ENCODE measurements around the gene PEPD. TPM values are rescaled to one million over a fixed set of nuclear protein-coding genes. Genes with fewer than 3 reads are reported as not detected.
A peak's percentile ranks its signal among the peaks of the same experiment; 100 is the strongest.
"Not testable (repeated sequence)": the region's sequence is repeated elsewhere in the genome, so short reads cannot be mapped to it uniquely, and the experiment has no call there.

The PEPD gene
- total RNA-seq, 1 donor from 2014 or later, result 32.6 TPM

DNA sequence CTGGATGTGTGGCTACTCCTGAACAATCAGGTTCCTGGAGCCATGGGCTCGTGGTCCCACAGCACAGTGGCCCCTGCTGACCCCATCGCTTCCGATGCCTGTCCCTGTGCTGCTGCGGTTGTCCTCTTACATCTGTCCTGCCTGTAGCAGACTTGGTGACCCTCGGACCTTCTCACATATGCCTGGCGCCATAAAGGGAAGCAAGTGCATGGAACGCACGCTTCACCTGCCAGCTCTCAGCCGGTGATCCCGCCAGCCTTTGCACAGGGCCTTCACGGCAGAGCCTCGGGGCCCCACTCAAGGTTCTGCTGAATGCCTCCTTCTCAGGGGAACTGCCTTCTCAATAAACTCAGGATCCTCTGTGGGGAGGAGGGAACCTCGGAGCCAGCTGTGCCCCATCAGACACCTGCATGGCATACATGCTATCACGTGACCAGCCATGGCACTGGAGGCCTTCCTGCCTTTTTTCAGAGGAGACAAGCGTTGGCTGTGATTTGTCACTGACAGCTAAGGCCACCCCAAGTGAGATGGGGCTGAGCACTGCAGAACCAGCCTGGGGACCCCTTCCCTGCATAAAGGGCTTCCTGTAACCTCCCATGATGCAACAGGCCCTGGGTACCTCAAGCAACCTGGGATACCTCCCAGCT lies 24.3 kb downstream of the PEPD start:
- no peak for DNase-seq

DNA sequence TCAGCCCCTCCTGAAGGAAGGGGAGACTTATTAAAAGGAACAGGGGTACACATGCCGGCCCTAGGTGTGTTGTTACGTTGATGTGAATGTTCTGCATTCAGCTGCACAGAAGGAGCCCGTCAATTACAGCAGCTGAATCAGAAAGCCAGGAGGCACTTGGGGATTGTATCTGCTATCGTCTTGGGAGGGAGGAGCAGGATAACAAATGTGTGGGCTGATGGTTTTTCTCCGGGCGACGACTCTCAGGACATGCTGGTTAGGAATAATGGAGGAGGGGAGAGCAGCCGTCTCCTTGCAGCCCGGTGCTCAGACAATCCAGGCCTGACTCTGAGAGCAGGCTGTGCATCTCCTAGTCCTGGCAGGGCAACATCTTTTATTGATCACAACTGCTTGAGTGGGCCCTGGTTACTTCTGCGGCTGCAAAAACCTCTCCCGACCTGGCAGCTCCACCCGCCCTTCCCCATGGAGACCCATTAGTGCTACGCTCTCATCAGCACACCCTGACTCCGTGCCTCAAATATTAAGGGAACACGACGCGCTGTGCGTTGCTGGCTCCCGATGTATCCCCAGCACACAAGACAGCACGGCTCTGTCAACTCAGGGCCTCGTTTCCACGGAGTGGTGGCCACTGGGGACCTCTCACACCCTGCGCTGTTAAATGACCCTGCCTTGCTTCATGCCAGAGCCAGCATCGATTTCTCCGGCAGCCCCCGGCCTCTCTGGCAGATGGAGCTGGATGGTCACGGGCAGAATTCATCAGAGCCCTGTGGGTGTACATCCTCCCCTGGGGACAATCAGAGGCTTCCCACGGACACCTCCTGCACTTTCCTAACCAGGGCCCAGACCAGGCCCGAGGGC lies 25.3 kb downstream of the PEPD start:
- DNase-seq, result no peak

DNA sequence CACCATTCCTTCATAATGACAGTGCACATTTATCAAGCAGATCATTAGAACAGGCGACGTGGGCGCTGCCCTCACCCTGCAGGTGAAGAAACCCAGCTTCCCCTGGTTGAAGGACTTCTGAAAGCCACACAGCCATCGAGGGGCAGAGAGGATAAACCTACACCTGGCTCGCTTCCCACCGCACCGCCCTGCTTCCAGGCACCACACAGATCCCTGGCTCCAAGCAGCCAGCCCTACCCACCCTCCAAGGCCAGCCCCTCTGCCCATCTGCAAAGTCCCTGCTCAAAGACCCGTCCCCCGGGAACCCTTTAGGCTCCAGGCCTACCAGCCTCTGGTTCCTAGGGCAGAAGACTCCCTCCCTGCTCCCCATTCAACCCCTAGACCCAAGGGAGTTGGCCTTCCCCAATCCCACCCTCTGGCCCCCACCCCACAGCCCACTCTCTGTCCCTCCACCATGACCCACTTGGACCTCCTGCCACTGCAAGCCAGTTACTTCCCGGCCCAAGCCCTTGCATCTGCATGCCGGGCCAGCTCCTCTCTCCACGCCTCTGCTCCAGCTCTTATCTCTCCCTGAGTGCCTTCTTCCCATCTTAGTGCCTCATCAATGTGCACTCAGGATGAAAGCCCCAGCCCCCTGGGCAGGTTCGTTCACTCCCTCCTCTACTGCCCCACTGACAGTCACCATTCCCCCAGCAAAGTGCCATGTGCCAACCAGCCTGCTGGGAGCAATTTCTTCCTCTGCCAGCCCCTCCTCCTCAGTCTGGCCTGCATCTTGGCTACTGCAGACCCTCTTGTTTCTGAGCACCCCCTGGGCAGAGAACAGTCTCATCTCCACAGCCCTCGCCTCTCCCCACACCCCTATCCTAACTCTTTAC lies 28.0 kb downstream of the PEPD start:
- no peak for DNase-seq

DNA sequence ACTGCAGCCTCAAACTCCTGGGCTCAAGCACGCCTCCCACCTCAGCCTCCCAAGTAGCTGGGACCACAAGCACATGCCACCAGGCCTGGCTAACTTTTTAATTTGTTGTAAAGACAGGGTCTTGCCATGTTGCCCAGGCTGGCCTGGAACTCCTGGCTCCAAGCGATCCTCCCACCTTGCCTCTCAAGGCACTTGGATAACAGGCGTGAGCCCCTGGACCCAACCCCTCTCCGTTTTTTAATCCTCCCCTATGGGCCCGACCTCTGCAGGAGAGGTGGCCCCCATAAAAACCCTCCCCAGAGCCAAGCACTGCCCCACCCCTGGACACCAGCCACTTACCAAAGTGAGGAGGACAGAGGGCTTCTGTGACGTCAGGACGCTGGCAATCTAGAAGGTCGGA lies 28.6 kb downstream of the PEPD start:
- no peak for DNase-seq

DNA sequence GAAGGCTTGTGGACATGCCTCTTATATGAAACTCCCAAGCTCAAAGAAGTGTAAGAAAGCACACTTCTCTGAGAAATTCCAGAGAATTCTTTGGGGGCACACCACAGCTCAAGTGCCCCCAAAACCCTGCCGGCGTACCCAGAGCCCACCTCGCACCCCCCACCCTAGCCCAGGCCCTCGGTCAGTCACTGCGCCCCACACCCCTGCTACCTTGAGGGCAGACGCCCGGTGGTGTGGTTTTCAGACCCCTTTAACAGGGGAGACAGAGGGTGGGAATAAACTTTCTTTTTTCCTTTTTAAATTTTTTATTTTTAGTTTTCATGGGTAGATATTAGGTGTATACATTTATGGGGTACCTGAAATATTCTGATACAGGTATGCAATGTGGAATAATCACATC lies 29.5 kb downstream of the PEPD start:
- DNase-seq, result no peak

DNA sequence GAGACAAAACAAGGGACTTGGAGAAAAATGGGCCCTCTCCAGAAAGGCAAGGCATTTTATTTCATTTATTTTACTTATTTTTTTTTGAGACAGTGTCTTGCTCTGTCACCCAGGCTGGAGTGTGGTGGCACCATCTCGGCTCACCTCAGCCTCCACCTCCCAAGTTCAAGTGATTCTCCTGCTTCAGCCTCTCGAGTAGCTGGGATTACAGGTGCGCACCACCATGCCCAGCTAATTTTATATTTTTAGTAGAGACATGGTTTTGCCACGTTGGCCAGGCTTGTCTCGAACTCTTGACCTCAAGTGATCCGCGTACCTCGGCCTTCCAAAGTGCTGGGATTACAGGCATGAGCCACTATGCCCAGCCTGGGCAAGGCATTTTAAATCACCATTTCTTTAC lies 31.0 kb downstream of the PEPD start:
- not testable (repeated sequence) for DNase-seq

DNA sequence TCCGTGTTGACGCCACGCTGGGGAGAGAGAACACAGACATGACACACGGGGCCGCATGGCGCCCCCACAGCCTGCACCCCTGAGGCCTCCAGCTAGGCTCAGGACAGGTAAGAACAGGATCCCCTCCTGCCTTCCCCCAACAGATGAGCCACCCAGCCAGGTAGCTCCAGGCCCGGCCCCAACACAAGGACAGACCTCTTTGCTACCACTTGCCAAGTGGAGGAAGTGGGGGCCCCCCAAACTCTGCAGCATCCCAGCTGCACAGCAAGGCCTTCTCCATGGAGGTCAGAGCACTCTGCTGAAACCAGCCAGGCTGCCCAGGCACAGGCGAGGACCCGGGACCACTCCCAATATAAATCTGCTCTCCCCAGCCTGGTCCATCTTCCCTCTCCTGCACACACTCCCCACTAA lies 31.5 kb downstream of the PEPD start:
- no peak for DNase-seq

DNA sequence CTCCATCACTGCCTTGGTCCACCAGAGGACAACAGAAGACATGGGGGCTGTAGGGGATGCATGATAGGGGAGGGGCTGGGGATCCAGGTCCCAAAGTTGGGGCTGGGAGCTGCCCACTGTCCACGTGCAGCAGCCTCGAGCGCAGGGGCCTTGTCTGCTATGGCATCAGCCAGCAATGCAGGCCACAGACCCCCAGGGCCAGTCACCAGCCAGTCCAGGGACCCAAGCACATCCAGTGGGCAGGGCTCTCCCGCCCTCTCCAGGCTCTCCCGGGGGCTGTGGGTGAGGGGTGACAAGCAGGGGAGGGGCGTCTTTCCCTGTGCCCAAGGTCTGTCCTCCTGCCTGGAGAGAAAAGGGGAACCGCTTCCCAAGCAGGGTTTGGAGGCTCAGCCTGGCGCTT lies 32.8 kb downstream of the PEPD start:
- DNase-seq, result no peak

DNA sequence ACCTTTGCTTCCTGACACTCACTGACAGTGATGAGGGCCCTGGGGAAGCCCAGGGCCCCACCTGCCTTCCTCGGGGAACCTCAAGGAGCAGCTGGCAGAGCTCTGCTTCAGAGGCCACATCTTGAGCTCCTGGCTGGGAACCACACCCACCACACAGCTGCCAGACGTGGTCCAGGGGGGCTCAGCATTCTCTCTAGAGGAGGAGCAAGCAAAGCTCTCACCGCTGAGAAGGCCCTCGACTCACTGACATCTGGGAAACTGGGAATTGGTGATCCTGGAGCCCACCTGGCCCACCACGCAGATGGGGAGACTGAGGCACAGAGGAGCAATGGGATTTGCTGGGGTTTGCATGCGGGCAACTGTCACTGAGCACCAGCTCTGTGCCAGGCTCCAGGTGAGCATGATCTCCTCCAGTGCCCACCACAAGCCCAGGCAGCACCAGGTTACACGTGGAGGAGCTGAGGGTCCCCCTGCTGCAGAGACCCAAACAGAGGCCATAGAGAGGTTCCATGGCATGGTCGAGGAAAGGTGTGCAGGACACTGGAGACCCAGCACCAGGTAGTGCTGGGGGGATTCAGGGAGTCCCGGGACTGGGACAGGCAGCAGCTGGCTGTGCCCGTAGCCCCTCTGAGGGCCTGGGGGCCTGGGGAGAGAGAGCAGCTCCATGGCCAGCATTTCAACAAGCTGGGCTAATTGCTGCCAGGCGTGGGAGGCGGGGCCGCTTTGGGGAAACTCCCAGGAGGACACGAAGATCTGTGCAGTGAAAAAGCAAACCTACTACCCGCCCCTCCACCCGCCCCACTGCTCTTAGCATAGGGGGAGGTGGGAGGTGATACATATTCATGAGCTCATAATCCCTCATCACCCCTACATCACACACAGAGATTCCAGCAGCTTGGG lies 33.4 kb downstream of the PEPD start:
- DNase-seq, result peak; percentile 26

DNA sequence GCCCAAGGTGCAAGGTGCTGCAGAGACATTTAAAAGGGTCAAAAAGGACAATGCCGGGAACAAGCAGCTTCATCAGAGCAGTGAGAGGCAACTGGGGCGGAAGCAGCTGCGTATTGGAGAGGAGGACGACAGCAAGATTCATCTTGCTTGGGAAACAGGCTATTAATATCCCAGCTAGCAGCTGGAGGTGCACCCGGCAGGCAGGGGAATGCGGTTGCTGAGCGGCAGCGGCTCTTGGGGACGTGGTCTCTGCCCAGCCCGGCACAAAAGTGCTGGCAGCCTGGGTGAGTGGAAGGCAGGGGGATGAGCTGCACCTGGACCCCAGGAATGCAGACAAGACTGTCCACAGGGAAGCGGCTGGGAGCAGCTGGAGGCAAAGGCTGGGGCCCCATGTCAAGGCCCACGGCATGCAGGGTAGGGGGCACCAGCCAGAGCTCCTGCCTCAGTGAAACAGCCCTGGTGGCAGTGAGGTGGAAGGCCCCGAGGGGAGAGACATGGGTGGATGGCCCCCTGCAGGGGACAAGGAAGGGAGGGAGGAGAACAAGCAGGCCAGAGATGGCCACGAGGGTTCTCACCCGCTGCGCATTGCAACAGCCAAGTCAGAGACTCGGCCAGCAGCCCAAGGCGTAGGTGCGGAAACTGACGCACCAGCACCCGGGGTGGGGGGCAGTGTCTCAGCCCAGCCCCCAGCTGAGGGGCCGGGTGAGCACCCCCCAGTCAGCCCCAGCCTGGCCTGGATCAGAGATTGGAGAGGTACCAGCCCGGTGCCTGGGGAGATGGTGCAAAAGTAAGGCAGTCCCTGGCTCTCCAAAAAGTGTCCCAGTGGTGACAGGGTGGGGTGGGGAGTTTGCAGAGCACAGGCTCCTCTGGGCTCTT lies 34.4 kb downstream of the PEPD start:
- DNase-seq, result peak; percentile 89

DNA sequence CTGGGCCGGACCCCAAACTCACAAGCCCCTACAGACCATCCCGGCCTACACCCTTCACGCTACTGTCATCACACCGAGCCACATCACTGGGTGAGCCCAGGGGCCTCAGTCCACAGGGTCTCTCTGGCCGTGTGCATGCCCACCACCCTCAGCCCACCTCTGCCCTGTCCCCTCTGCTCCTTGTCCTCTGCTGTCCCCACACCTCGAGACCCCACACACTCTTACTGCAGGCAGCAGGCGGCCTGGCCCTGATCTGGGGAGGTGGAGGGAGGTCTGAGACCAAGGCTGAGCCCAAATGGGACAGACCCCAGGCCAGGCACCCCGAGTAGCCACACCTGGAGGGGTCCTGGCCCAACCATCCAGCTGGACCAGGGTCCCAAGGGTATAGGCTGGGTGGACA lies 35.2 kb downstream of the PEPD start:
- DNase-seq, result no peak

DNA sequence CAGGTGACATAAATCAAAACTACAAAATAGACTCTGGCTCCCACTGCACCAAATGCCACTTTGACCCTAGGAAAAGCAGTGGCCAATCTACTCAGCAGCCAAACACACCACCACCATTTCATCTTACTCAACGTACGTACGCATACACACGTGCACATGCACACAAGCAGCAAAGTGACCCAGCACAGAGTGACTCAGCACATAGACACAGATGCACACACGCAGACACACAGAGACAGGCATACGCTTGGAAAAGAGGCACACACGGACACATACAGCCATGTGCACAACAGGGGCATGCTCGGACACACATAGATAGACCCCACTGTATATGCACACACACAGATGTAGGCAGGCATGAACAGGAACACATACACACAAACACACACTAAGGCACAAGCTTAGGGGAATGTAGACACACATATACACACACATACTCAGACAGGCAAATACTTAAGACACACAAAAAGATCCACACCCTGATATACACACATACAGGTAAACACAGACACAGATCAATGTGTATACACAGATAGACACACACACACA lies 37.3 kb downstream of the PEPD start:
- no peak for DNase-seq

DNA sequence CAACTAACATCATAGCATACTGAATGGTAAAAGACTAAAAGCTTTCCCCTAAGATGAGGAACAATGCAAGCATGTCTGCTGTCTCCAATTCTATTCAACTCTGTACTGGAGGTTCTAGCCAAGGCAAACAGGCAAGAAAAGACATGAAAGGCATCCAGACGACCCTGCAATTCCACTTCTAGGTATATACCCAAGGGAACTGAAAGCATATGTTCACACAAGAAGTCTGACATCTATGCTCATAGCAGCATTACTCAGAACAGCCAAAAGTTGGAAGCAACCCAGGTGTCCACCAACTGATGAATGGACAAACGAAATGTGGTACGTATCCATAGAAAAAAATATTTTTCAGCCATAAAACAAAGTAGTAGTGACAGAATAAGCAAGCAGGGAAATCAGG lies 39.1 kb downstream of the PEPD start:
- peak; percentile 27 for DNase-seq

DNA sequence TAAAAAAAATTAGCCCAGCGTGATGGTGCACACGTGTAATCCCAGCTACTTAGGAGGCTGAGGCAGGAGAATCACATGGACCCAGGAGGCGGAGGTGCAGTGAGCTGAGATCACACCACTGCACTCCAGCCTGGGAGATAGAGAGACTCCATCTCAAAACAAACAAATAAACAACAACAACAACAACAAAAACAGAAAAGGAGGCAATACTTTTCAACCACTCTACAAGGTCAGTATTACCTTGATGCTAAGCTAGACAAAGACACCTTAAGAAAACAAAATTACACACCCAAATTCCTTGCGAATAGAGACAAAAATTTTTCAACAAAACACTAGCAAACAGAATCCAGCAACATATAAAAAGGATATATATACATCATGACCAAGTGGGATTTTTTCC lies 39.7 kb downstream of the PEPD start:
- no peak for DNase-seq

DNA sequence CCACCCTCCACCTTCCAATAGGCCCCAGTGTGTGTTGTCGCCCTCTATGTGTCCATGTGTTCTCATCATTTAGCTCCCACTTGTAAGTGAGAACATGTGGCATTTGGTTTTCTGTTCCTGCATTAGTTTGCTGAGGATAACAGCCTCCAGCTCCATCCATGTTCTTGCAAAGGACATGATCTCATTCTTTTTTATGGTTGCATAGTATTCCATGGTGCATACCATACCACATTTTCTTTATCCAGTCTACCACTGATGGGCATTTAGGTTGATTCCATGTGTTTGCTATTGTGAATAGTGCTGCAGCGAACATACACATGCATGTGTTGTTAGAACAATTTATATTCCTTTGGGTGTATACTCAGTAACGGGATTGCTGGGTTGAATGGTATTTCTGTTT lies 42.0 kb downstream of the PEPD start:
- not testable (repeated sequence) for DNase-seq

DNA sequence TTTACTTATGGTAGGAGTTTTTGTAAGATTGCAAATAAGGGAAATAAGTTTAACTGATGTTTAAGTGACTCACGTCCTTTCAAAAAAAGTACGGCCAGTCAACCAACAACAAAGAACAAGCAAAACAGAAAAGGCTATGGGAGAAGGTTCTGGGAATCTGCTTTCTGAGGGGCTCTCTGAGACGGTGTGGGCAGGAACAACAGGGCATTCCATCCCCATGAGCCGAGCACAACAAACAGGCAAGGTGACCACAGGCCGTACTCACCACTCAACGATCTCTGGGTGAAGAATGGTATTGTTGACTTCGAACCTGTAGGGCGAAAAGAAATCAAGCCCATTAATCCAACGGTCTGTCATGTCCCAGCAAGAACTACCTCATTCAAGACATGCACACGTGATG lies 43.8 kb downstream of the PEPD start:
- no peak for DNase-seq

DNA sequence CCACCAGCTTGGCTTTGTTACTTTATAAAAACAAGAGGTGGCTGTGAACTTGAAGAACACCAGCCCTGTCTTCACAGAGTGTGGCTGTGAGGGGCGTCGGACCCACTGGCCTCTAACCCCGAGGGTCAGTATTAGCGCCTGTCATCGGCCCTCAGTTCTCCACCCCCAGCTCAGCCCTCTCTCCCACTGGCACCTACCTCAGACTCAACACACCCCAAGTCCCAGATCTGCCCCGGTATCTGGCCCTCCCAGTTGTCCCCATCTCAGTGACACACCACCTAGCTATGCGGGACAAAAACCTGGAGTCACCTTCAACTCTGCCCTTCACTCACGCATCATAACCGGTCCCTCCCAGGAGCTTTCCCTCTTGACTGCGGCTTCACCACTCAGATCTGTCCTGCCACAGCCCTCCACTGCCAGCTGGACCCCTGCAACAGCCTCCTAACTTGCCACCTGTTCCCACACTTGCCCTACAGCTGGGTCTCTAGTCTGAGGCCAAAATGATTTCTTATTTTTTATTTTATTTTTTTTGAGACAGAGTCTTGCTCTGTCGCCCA lies 45.4 kb downstream of the PEPD start:
- DNase-seq, result no peak

DNA sequence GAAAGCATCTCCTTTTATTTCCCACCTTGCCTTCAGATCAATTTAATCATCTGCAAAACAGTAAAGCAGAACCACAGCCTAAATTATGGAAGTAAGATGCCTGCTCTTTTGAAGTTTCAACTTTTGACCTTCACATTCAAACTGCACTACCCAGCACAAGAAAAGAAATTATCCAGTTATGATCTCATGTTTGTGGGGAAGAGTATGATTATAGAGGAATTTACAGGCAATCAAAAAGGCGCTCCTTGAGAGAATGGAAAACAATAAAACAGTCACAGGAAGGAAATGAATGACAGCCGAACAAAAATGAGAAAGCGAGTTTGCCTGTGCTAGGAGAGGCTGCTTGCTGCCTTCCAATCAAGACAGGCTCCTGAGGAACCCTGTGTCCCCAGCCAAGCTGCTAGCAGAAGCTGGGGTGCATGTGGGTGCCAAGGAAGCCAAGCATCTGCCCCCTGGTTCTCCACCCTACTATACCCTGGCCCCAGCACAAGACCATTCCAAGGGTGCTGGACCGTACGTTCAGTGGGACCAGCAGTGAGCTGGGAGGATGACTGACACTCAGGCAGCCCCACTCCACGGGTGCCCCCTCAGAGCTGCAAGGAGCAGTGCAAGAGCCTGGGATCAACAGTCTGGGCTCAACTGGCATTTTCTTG lies 47.8 kb downstream of the PEPD start:
- no peak for DNase-seq

Data from tongue (tissue), 2 donors.